Ovary (tissue), 9 donors: ENCODE results near the gene TMEM235. TPM values are rescaled to one million over a fixed set of nuclear protein-coding genes. Genes with fewer than 3 reads are reported as not detected.
A peak's percentile ranks its signal among the peaks of the same experiment; 100 is the strongest.

Experiments used
- DNase-seq, 5 donors: peaks; one replicate each; pipeline ENCODE4 v3.0.0-alpha.2; 2019 to 2020
- H3K27ac ChIP-seq, 2 donors: fragments of 200-600 bp; one replicate each; pipeline versions ENCODE4 v1.5.1 to v1.8.0; 2019 to 2022
- H3K27me3 ChIP-seq: fragments of 200-600 bp; one replicate; pipeline ENCODE4 v1.8.0; 2022
- H3K36me3 ChIP-seq: fragments of 200-600 bp; sonication (generic); one replicate; pipeline ENCODE4 v1.5.1; 2019
- H3K4me1 ChIP-seq: one replicate; pipeline ENCODE4 v1.8.1; 2013; ENCODE audit warnings: mild to moderate bottlenecking, moderate library complexity; ENCODE audit not compliant: insufficient read depth
- H3K4me3 ChIP-seq: fragments of 200-600 bp; sonication (generic); one replicate; pipeline ENCODE4 v1.5.1; 2017
- H3K9me3 ChIP-seq, 2 donors: fragments of 200-600 bp in 1 of 2; sonication (generic) in 1 of 2; one replicate each; pipeline versions ENCODE4 v1.5.1 to v1.8.1; 2013 to 2019; ENCODE audit warnings: mild to moderate bottlenecking in 1 of 2, moderate library complexity in 1 of 2
- EP300 ChIP-seq: sonication (generic); formaldehyde crosslinking; IDR thresholded peaks from one replicate; pipeline ENCODE4 v1.6.1; 2017; ENCODE audit warnings: antibody characterized with exemption
- POLR2A ChIP-seq: fragments of 450-650 bp; IDR thresholded peaks from one replicate; pipeline ENCODE4 v1.6.1; 2017; ENCODE audit warnings: antibody characterized with exemption, mild to moderate bottlenecking, moderate library complexity
- WGBS, 3 donors: extraction: QIAGEN DNeasy Blood & Tissue Kit in 1 of 3; methylation state at CpG; one replicate each; pipeline versions ENCODE4 v1.1.5 to v1.1.7; 2013 to 2017; 5-methylcytosine and 5-hydroxymethylcytosine counted together
- intact Hi-C, 4 donors: fragments of 100-400 bp; cut with DNase I; formaldehyde crosslinking; loops; one replicate each; pipeline versions ENCODE4 v1.11.0 to v1.15.1; 2022 to 2023
- polyA plus RNA-seq, 2 donors: library from polyadenylated mRNA; stranded (reverse); fragments of 200-250 nt in 1 of 2; fragments of 350-450 nt in 1 of 2; fragmentation: Illumina TruSeq in 1 of 2; extraction: RNeasy Lipid Tissue Mini Kit (QIAGEN cat#74804) in 1 of 2; gene quantifications; one replicate each; pipeline ENCODE4 v1.2.3, GENCODE V29; 2013 to 2014
- small RNA-seq: library from RNA; depleted of rRNA; stranded (forward); fragments of <200 nt; gene quantifications from one replicate; pipeline ENCODE3, GENCODE V24; 2016
- total RNA-seq, 7 donors: library from RNA; depleted of rRNA in 2 of 7; stranded (reverse); fragments of >200 nt in 2 of 7; fragmentation: NEBNext Ultra II Directional in 3 of 7; extraction: Animal tissue kit (Norgen Biotek cat#: 25700) in 3 of 7; gene quantifications; one replicate each; pipeline versions ENCODE4 v1.1.0 to v1.2.4, GENCODE V29; 2016 to 2023
- TF ChIP-seq, protein P1 (sequence below), 3 donors: fragments of 450-650 bp in 2 of 3; fragments of 200-600 bp in 1 of 3; IDR thresholded peaks; one replicate each; pipeline versions ENCODE4 v1.5.1 to v1.8.0; 2016 to 2022; ENCODE audit warnings: antibody characterized with exemption in 3 of 3, mild to moderate bottlenecking in 1 of 3
- donor health status: DM: no; HTN: no; CAD: no; lungs with moderate emphysema.
- donor health status: DM: no; HTN: no; CAD: no.
- donor health status: Bipolar disorder and iron deficiency.
- donor health status: DM: yes; HTN: yes; CAD: no.
- donor health status: DM: no; HTN: no; CAD: no.
- donor health status: DM: yes; HTN: yes; CAD: no.

Gene TMEM235
- total and polyA plus RNA-seq, 9 donors: 0.07 TPM; not detected in 8

- TF ChIP-seq POLR2A (no peak), EP300 (no peak)
- TF ChIP-seq, protein P1, sequence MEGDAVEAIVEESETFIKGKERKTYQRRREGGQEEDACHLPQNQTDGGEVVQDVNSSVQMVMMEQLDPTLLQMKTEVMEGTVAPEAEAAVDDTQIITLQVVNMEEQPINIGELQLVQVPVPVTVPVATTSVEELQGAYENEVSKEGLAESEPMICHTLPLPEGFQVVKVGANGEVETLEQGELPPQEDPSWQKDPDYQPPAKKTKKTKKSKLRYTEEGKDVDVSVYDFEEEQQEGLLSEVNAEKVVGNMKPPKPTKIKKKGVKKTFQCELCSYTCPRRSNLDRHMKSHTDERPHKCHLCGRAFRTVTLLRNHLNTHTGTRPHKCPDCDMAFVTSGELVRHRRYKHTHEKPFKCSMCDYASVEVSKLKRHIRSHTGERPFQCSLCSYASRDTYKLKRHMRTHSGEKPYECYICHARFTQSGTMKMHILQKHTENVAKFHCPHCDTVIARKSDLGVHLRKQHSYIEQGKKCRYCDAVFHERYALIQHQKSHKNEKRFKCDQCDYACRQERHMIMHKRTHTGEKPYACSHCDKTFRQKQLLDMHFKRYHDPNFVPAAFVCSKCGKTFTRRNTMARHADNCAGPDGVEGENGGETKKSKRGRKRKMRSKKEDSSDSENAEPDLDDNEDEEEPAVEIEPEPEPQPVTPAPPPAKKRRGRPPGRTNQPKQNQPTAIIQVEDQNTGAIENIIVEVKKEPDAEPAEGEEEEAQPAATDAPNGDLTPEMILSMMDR (IDR thresholded peaks at IDR 0.05): no peak
- H3K9me3 ChIP-seq: no peaks in the 10 kb centered on the region
- H3K36me3 ChIP-seq: no peaks in the 10 kb centered on the region
- H3K4me1 ChIP-seq: no peaks in the 10 kb centered on the region
- no peak for DNase-seq
- no peaks in the 10 kb centered on the region for H3K27me3 ChIP-seq
- 82 to 86% (median 83%) methylated on average over 17 of the region's 17 CpGs for WGBS, 3 donors
- intact Hi-C loops: no loop called here
- no peak overlapping the region for H3K4me3 ChIP-seq
- H3K27ac ChIP-seq: no peak overlapping the region
These were observed 49.9 kb downstream of the TMEM235 start for GRCh38 chr17:78281249-78281845.

DNA sequence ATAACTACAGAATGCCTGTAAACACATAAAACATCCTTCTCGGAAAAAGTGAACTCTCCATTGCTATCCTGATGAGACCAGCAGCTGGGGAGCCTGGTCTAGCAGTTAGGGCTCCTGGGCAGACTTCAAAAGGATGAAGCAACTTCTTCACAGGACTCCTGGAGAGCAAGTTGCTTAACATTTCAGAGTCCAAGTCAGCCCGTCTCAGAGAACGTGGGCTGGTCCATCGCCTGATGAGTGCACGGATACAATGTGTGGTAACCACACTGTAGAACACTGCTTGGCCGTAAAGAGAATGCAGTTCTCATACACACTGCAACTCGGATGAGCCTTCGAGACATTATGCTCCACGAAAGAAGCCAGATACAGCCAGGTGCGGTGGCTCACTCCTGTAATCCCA is 52.7 kb downstream of the TMEM235 start:
- intact Hi-C loops: no loop called here
- H3K27me3 ChIP-seq: no peaks in the 10 kb centered on the region
- H3K9me3 ChIP-seq: no peaks in the 10 kb centered on the region
- H3K4me3 ChIP-seq: no peak overlapping the region
- H3K36me3 ChIP-seq: no peaks in the 10 kb centered on the region
- TF ChIP-seq EP300 (no peak), POLR2A (no peak)
- TF ChIP-seq, protein P1 (IDR thresholded peaks at IDR 0.05): no peak
- no peaks in the 10 kb centered on the region for H3K4me1 ChIP-seq
- DNase-seq: no peak
- WGBS, 3 donors: 63 to 69% (median 63%) methylated on average over 10 of the region's 10 CpGs
- no peak overlapping the region for H3K27ac ChIP-seq

DNA sequence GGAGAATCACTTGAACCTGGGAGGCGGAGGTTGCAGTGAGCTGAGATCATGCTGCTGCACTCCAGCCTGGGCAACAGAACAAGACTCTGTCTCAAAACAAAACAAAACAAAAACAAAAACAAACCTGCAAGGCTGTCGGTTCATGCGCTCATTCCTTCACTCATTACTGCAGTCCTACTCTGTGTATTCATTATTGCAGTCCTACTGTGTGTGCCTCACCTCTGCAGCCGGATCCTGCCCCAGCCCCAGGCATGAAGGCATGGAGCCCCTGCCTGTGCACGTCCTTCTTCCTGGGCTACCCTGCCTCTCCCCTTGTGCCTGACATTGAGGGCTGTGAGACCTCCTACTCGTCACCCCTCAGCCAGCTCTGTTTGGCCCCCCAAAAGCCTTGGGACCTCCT is 57.6 kb downstream of the TMEM235 start:
- no peaks in the 10 kb centered on the region for H3K4me1 ChIP-seq
- no peaks in the 10 kb centered on the region for H3K27me3 ChIP-seq
- H3K4me3 ChIP-seq: no peak overlapping the region
- WGBS, 3 donors: 66 to 75% (median 73%) methylated on average over 6 of the region's 6 CpGs
- intact Hi-C loops: loop anchor here in 1 of 4 donors (5.0 kb wide), 1 partner anchor 133 kb away; no protein-coding TSS in a partner anchor
- no peak for DNase-seq
- no peaks in the 10 kb centered on the region for H3K9me3 ChIP-seq
- H3K36me3 ChIP-seq: no peaks in the 10 kb centered on the region
- TF ChIP-seq, protein P1 (IDR thresholded peaks at IDR 0.05): no peak
- TF ChIP-seq POLR2A (no peak), EP300 (no peak)
- no peak overlapping the region for H3K27ac ChIP-seq

GRCh38 chr17:78289802-78290363 is 58.5 kb downstream of the TMEM235 start:
- peak; percentile 70 to 83 (median 80) for DNase-seq
- TF ChIP-seq, protein P1 (IDR thresholded peaks at IDR 0.05): peak; percentile 67 to 85 (median 79)
- TF ChIP-seq EP300: no peak
- no peak for TF ChIP-seq POLR2A
- 23 to 26% (median 24%) methylated on average over 15 of the region's 15 CpGs for WGBS, 3 donors
- no peaks in the 10 kb centered on the region for H3K27me3 ChIP-seq
- H3K4me3 ChIP-seq: no peak overlapping the region
- H3K9me3 ChIP-seq: no peaks in the 10 kb centered on the region
- intact Hi-C loops: loop anchor here (1.0 to 10.0 kb wide), 4 partner anchors 67 to 135 kb away; no protein-coding TSS in a partner anchor
- no peaks in the 10 kb centered on the region for H3K4me1 ChIP-seq
- H3K27ac ChIP-seq: no peak overlapping the region
- no peaks in the 10 kb centered on the region for H3K36me3 ChIP-seq

Small RNAs within 50 kb of the gene (small RNA-seq; reads per million reads assigned to genes)
- gene AC087645.1: not detected

Other genes starting within 250 kb of the TMEM235 start
- 10 to 100 TPM in 4 of 7 donors, 1 to 10 TPM in 3; 7.2 to 26.8 (median 17.4) TPM for gene TMC6, start 102.9 kb upstream of the TMEM235 start, total RNA-seq
- gene TMC6, start 102.9 kb upstream of the TMEM235 start, polyA plus RNA-seq: 1 to 10 TPM; 1.2 to 7.2 TPM
- 1 to 10 TPM; 1.1 to 4.2 (median 2.4) TPM for gene TMC8, start 100.9 kb upstream of the TMEM235 start, total RNA-seq
- gene TMC8, start 100.9 kb upstream of the TMEM235 start, polyA plus RNA-seq: 1 to 10 TPM in 1 of 2 donors, under 1 TPM in 1; 0.94 to 2.9 TPM
- gene C17orf99, start 85.2 kb upstream of the TMEM235 start, total RNA-seq: 1 to 10 TPM in 1 of 7 donors, under 1 TPM in 1, not detected in 5; 0.10 to 1.8 TPM
- under 1 TPM in 1 of 2 donors, not detected in 1; 0.11 TPM for gene C17orf99, start 85.2 kb upstream of the TMEM235 start, polyA plus RNA-seq
- 10 to 100 TPM; 25.2 to 88.7 (median 45.8) TPM for gene SYNGR2, start 63.0 kb upstream of the TMEM235 start, total RNA-seq
- gene SYNGR2, start 63.0 kb upstream of the TMEM235 start, polyA plus RNA-seq: 10 to 100 TPM; 11.9 to 51.5 TPM
- gene TK1, start 44.6 kb upstream of the TMEM235 start, total RNA-seq: 1 to 10 TPM in 4 of 7 donors, under 1 TPM in 3; 0.35 to 4.9 (median 1.4) TPM
- gene TK1, start 44.6 kb upstream of the TMEM235 start, polyA plus RNA-seq: 1 to 10 TPM in 1 of 2 donors, under 1 TPM in 1; 0.65 to 1.4 TPM
- gene AFMID, start 44.3 kb upstream of the TMEM235 start, total RNA-seq: 10 to 100 TPM; 32.4 to 69.5 (median 38.5) TPM
- gene AFMID, start 44.3 kb upstream of the TMEM235 start, polyA plus RNA-seq: 10 to 100 TPM; 42.9 to 45.3 TPM
- gene BIRC5, start 17.4 kb upstream of the TMEM235 start, total RNA-seq: 1 to 10 TPM in 2 of 7 donors, under 1 TPM in 3, not detected in 2; 0.11 to 1.4 (median 0.24) TPM
- gene BIRC5, start 17.4 kb upstream of the TMEM235 start, polyA plus RNA-seq: 1 to 10 TPM in 1 of 2 donors, under 1 TPM in 1; 0.73 to 1.4 TPM
- 100 to 1,000 TPM in 2 of 7 donors, 10 to 100 TPM in 5; 14.4 to 284 (median 56.5) TPM for gene SOCS3, start 128.4 kb downstream of the TMEM235 start, total RNA-seq
- 10 to 100 TPM; 21.9 to 69.5 TPM for gene SOCS3, start 128.4 kb downstream of the TMEM235 start, polyA plus RNA-seq
- 10 to 100 TPM; 27.2 to 50.2 (median 37.6) TPM for gene PGS1, start 147.0 kb downstream of the TMEM235 start, total RNA-seq
- gene PGS1, start 147.0 kb downstream of the TMEM235 start, polyA plus RNA-seq: 10 to 100 TPM; 13.5 to 28.7 TPM